Peyer's patch (tissue), 4 donors: ENCODE data around the gene KCNF1.

Source experiments
- CTCF ChIP-seq, 6 experiments: fragments of 450-650 bp in 4 of 6; fragments of 200-600 bp in 2 of 6; sonication (generic) in 1 of 6; IDR thresholded peaks; one replicate each; pipeline ENCODE4 v1.5.1; 2017 to 2019; ENCODE audit warnings: antibody characterized with exemption in 6 of 6, mild to moderate bottlenecking in 3 of 6, moderate library complexity in 1 of 6
- POLR2A ChIP-seq, 2 donors: fragments of 450-650 bp; IDR thresholded peaks; one replicate each; pipeline ENCODE4 v1.5.1; 2017; ENCODE audit warnings: antibody characterized with exemption in 2 of 2, mild to moderate bottlenecking in 2 of 2, moderate library complexity in 2 of 2

- TF ChIP-seq CTCF (IDR thresholded peaks at IDR 0.05) (no peak), POLR2A (IDR thresholded peaks at IDR 0.05) (no peak)
Measured at GRCh38 chr2:10906926-10907625, 4.7 kb upstream of the KCNF1 start.
